ENCODE measurements around the gene REXO1.
"Not testable (repeated sequence)": the region's sequence is repeated elsewhere in the genome, so short reads cannot be mapped to it uniquely, and the experiment has no call there.

The REXO1 gene

DNA sequence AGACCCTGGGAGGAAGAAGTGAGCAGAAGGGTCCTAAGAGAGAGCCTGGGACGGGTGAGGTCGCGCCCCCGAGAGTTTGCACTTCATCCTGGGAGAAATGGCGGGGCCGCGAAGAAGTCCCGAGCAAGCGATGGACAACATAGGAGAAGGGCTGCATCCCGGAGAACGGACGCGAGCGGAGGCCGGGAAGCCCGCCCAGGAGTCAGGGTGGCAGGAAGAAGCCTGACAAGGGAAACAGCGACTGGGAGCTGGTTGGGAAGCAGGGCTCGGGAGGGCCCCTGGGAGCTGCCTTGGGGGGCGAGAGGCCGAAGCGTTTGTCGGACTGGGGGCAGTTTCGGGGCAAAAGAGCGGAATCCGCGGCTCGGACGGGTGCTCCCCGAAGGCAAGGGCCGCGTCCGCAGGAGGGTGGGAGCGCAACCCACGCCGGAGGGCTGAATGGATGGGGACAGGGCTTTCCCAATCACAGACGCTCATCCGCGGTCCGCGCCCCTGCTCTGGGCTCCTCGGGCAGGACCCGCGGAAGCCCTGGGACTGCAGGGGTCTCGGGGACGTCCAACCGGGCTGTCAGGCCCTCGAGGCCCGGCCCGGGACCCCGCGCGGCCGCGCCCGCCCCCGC lies 36.5 kb upstream of the REXO1 start:
- POLR2A ChIA-PET (ENCODE audit: low non-redundant PET) = interaction anchor here (0.5 to 1.0 kb wide), 3 partner anchors 9 to 683 kb away, joined by 3 to 4 read pairs (median 3); partner anchors contain the start of genes ADAT3 and SCAMP4

DNA sequence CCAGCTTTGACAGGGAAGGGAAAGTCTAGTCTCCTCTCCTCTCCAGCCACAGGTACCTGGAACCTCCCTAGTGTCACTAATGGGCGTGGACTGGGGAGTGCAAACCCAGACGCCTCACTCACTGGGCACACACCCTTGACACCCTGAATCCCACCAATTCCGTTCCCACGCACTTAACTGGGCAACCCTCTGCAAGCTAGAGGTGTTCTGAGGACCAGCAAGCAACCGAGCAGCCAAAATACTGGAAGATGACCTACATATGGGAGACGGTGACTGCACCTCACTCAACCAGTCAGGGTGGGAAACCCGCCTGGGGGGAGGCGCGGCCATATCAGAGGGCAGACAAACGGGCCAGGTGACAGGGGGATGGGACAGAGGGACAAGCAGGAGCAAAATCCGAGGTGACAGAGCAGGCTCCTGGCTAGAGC lies 36.0 kb upstream of the REXO1 start:
- ChIA-PET CTCF (interaction anchor here (0.9 to 1.7 kb wide), 2 partner anchors 8 to 20 kb away, joined by 3 to 5 read pairs; no protein-coding TSS in a partner anchor), POLR2A (ENCODE audit: low non-redundant PET) (interaction anchor here (1.0 kb wide), 1 partner anchor 8 kb away, joined by 3 read pairs; no protein-coding TSS in a partner anchor)
- H3K27ac ChIP-seq = peak overlapping the region; percentile 82
- no peak for DNase-seq (ENCODE audit: low spot score)
- TF ChIP-seq, protein P1, sequence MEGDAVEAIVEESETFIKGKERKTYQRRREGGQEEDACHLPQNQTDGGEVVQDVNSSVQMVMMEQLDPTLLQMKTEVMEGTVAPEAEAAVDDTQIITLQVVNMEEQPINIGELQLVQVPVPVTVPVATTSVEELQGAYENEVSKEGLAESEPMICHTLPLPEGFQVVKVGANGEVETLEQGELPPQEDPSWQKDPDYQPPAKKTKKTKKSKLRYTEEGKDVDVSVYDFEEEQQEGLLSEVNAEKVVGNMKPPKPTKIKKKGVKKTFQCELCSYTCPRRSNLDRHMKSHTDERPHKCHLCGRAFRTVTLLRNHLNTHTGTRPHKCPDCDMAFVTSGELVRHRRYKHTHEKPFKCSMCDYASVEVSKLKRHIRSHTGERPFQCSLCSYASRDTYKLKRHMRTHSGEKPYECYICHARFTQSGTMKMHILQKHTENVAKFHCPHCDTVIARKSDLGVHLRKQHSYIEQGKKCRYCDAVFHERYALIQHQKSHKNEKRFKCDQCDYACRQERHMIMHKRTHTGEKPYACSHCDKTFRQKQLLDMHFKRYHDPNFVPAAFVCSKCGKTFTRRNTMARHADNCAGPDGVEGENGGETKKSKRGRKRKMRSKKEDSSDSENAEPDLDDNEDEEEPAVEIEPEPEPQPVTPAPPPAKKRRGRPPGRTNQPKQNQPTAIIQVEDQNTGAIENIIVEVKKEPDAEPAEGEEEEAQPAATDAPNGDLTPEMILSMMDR (conservative IDR thresholded peaks at IDR 0.05; ENCODE audit: low read depth) = no peak

More for the DNA sequence above, 36.5 kb upstream of the REXO1 start:
- no peak for DNase-seq (ENCODE audit: low spot score)
- peak overlapping the region; percentile 82 for H3K27ac ChIP-seq
- CTCF ChIA-PET = interaction anchor here (0.6 to 1.7 kb wide), 3 partner anchors 20 to 1115 kb away, joined by 3 to 5 read pairs (median 5); no protein-coding TSS in a partner anchor
- TF ChIP-seq, protein P1 (conservative IDR thresholded peaks at IDR 0.05; ENCODE audit: low read depth) = no peak

DNA sequence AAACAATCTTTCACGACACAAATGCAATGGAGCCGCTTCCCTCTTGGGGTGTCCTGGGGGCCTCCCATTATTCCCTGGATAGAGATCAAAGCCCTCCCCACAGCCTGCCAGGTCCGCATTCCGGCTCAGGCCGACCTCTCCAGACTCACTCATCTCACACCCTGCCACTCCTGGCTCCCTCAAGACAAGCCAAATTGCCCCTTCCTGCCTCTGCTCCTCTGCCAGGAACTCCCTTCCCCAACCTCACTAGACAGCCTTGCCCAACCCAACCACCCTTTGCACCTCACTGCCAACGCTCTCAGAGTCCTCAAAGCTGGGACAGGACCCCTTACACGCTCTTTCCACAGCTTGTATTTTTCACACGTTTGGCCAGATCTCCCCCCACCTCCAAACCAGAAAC lies 35.5 kb upstream of the REXO1 start:
- DNase-seq (ENCODE audit: low spot score) = no peak
- ChIA-PET CTCF (interaction anchor here (0.9 to 1.7 kb wide), 2 partner anchors 9 to 19 kb away, joined by 3 to 5 read pairs; no protein-coding TSS in a partner anchor), POLR2A (ENCODE audit: low non-redundant PET) (no interaction called here)
- H3K27ac ChIP-seq = peak overlapping the region; percentile 82
- TF ChIP-seq, protein P1 (conservative IDR thresholded peaks at IDR 0.05; ENCODE audit: low read depth) = no peak

DNA sequence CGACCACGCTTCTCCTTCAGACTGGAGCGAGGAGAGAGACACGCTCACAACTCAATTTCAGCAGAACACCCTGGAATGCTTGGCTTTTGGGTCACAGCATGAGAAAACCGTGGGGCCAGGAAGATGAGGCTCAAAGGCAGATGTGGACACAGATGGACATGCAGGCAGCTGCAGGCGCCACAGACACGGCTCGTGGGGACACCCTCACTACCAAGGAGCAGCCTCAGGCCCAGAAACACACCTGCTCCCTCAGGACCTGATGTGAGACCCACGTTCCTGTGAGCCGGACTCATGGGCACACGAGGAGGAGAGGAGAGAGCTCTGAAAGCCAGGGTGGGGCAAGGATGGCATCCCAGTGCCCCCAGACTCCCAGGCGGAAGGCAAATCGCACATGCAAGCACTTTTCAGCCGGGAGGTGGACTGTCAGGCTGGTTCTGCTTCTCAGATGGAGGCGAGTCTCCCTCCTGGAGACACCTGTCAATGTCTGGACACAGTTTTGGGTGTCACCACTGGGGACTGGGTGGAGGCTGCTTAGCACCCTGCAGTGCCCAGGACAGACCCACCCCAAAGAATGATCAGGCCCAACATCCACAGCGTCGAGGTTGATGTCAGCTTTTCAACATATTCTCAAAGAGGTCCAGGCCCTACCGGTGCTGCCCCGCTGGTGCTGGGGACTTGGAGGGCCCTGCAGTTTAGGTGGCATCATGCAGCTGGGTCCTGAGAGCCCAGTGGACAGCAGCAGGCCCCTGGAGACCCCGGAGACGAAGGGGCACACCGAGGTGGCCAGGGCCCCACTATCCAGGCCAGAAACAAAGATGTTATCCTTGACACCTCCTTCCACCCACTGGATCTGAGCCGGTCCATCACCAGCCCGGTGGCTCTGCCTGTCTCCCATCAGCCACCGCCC lies 34.8 kb upstream of the REXO1 start:
- POLR2A ChIA-PET (ENCODE audit: low non-redundant PET) = no interaction called here

DNA sequence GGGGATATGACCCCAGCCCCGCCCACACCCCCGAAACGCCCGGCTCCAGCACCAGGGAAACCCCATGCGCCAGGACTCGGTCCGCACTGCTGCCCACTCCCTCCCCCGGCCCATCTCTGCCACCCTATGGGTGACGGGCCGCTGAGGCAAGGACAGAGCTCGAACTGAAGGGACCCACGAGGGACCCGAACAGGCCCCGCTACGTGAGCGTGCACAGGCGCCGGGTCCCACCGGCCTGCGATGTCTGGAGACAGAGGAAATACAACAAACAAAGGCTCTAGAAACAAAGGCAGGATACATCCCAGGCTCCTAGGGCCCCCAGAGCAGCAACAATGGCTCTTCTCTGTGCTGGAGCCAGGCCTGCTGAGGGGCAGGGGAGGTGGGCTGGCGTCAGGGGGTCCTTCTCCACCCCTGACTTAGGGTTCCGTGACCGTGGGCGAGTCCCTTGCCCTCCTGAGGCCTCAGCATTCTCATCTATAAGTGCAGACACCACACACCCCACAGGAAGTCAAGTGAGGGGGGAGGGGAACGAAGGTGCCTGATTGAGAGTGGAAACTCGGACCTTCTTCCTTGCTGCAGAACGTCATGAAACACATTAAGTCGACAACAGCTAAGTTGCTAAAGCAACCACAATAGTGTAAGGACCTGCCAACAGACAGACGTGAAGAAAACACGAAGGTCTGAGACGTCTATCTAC lies 34.0 kb upstream of the REXO1 start:
- peak overlapping the region; percentile 82 for H3K27ac ChIP-seq
- DNase-seq (ENCODE audit: low spot score) = no peak
- POLR2A ChIA-PET (ENCODE audit: low non-redundant PET) = no interaction called here

More for the DNA sequence above, 34.8 kb upstream of the REXO1 start:
- CTCF ChIA-PET = interaction anchor here (0.9 to 1.7 kb wide), 2 partner anchors 9 to 18 kb away, joined by 3 to 5 read pairs; no protein-coding TSS in a partner anchor
- TF ChIP-seq, protein P1 (conservative IDR thresholded peaks at IDR 0.05; ENCODE audit: low read depth) = no peak
- H3K27ac ChIP-seq = peak overlapping the region; percentile 82
- no peak for DNase-seq (ENCODE audit: low spot score)

DNA sequence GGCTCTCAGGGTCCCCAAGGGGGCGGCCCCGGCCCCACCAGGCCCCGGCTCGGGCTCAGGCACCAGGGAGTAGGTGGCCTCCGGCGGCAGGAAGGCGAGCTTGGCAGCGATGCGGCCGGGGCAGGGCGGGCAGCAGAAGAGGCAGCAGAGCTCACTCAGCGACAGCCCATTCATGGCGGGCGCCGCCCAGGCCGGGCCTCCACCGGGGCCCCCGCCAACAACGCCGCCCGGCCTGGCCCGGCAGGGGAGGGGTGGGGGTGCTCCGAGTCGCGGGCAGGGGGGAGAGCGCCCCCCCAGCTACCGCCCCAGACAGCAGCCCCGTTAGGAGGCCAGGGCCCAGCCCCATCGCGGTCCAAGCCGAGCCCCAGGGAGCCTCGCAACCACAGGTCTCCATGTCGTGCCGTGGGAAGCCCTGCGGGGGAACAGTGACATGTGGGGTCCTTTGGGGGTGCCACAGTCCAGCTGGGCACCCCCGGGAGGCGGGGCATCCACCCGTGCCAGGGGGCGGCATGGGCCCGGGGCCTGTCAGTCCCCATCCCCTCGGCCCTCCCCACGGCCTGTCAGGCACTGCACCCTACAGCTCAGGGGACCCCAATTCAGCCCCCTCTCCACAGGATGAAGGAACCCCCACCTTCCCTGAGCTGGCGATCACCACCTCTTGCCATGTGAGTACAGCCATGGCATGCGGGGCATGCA lies 33.3 kb upstream of the REXO1 start:
- DNase-seq (ENCODE audit: low spot score); POLR2A ChIA-PET (ENCODE audit: low non-redundant PET): not testable (repeated sequence)
- peak overlapping the region; percentile 82 for H3K27ac ChIP-seq
- CTCF ChIA-PET = interaction anchor here (0.7 kb wide), 1 partner anchor 484 kb away, joined by 3 read pairs; no protein-coding TSS in a partner anchor

More for the DNA sequence above, 34.0 kb upstream of the REXO1 start:
- CTCF ChIA-PET = no interaction called here
- TF ChIP-seq, protein P1 (conservative IDR thresholded peaks at IDR 0.05; ENCODE audit: low read depth) = no peak

Measured in RWPE1 (cell line).